Measurements from ENCODE around the gene SYNGR3.

- no peak for TF ChIP-seq EP300 (IDR thresholded peaks at IDR 0.05; ENCODE audit: low read depth)
- TF ChIP-seq, protein P1, sequence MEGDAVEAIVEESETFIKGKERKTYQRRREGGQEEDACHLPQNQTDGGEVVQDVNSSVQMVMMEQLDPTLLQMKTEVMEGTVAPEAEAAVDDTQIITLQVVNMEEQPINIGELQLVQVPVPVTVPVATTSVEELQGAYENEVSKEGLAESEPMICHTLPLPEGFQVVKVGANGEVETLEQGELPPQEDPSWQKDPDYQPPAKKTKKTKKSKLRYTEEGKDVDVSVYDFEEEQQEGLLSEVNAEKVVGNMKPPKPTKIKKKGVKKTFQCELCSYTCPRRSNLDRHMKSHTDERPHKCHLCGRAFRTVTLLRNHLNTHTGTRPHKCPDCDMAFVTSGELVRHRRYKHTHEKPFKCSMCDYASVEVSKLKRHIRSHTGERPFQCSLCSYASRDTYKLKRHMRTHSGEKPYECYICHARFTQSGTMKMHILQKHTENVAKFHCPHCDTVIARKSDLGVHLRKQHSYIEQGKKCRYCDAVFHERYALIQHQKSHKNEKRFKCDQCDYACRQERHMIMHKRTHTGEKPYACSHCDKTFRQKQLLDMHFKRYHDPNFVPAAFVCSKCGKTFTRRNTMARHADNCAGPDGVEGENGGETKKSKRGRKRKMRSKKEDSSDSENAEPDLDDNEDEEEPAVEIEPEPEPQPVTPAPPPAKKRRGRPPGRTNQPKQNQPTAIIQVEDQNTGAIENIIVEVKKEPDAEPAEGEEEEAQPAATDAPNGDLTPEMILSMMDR (IDR thresholded peaks at IDR 0.05), result no peak
These were observed 21.4 kb upstream of the SYNGR3 start for GRCh38 chr16:1968146-1968953.
